22Rv1 (cell line): ENCODE data around the gene USP27X.

Source experiments
- H3K27ac ChIP-seq: fragments of 450-650 bp; 2 replicates; pipeline ENCODE4 v1.5.1; 2017
- CTCF ChIP-seq: fragments of 450-650 bp; IDR thresholded peaks from 2 replicates; pipeline ENCODE4 v1.5.1; 2017; ENCODE audit warnings: mild to moderate bottlenecking
- ZFX ChIP-seq: fragments of 450-650 bp; IDR thresholded peaks from 2 replicates; pipeline ENCODE4 v1.6.1; 2017; ENCODE audit warnings: antibody characterized with exemption, borderline replicate concordance

The USP27X gene

GRCh38 chrX:49912861-49913260, 33.6 kb downstream of the USP27X start:
- no peak for TF ChIP-seq ZFX
- no peak for TF ChIP-seq CTCF
- no peak overlapping the region for H3K27ac ChIP-seq

GRCh38 chrX:49915361-49916222, 36.3 kb downstream of the USP27X start:
- TF ChIP-seq CTCF (peak; percentile 71), ZFX (no peak)
- H3K27ac ChIP-seq: no peak overlapping the region

- TF ChIP-seq CTCF (peak; percentile 81), ZFX (no peak)
- no peak overlapping the region for H3K27ac ChIP-seq
These were observed 40.3 kb downstream of the USP27X start for GRCh38 chrX:49919617-49920016.

GRCh38 chrX:49921109-49921508, 41.8 kb downstream of the USP27X start:
- TF ChIP-seq ZFX (no peak), CTCF (no peak)
- H3K27ac ChIP-seq: no peak overlapping the region

GRCh38 chrX:49922291-49923241, 43.3 kb downstream of the USP27X start, which contains the start of gene CLCN5:
Gene CLCN5 (plus strand): TSS chrX:49922596. CDS start chrX:49925299, 2,703 bp downstream.
- no peak within 1 kb of the TSS for H3K27ac ChIP-seq
- no peak for TF ChIP-seq ZFX
- TF ChIP-seq CTCF: no peak

- H3K27ac ChIP-seq: no peak overlapping the region
- TF ChIP-seq CTCF (no peak), ZFX (no peak)
These were observed 45.9 kb downstream of the USP27X start for GRCh38 chrX:49925176-49925575.
